Cardiac muscle cell (in vitro differentiated cells and primary cell): ENCODE data around the gene ADGRL3. TPM values are rescaled to one million over a fixed set of nuclear protein-coding genes. Genes with fewer than 3 reads are reported as not detected.
"Not testable (repeated sequence)": the region's sequence is repeated elsewhere in the genome, so short reads cannot be mapped to it uniquely, and the experiment has no call there.

Experiments used
- DNase-seq, 2 donors: peaks; one replicate each; pipeline versions ENCODE4 v3.0.0 to v3.0.0-alpha.2; 2010 to 2017; ENCODE audit warnings: low read depth in 1 of 2, low spot score in 1 of 2
- H3K27ac ChIP-seq: fragments of 200-600 bp; sonication (generic); 2 replicates; pipeline ENCODE4 v1.5.1; 2016
- H3K27me3 ChIP-seq: fragments of 200-600 bp; sonication (generic); 2 replicates; pipeline ENCODE4 v1.6.0; 2016; ENCODE audit warnings: control low read depth
- H3K36me3 ChIP-seq: fragments of 200-600 bp; sonication (generic); 2 replicates; pipeline ENCODE4 v1.5.1; 2016; ENCODE audit warnings: control low read depth
- H3K4me1 ChIP-seq: fragments of 200-600 bp; sonication (generic); 2 replicates; pipeline ENCODE4 v1.8.1; 2017; ENCODE audit warnings: low read depth, mild to moderate bottlenecking, mixed run types
- H3K4me3 ChIP-seq: fragments of 200-600 bp; sonication (generic); 2 replicates; pipeline ENCODE4 v1.5.1; 2016; ENCODE audit warnings: mild to moderate bottlenecking
- H3K9me3 ChIP-seq: fragments of 200-600 bp; sonication (generic); 2 replicates; pipeline ENCODE4 v1.5.1; 2017; ENCODE audit warnings: low read depth, mild to moderate bottlenecking, control low read depth
- CTCF ChIP-seq: IDR thresholded peaks from 2 replicates; pipeline ENCODE4 v1.5.1; 2012; ENCODE audit warnings: low read depth, mild to moderate bottlenecking, low read length
- polyA plus RNA-seq: library from polyadenylated mRNA; unstranded; fragments of >200 nt; fragmentation: Nextera tagmentation; extraction: Ambion mirVana; gene quantifications from 2 replicates; pipeline ENCODE4 v1.2.1, GENCODE V29; 2016
- total RNA-seq: library from RNA; depleted of rRNA; stranded (reverse); fragments of >200 nt; gene quantifications from 2 replicates; pipeline ENCODE4 v1.2.3, GENCODE V29; 2016

Gene ADGRL3
- total and polyA plus RNA-seq, 2 experiments from 2014 or later = 2.4 to 4.8 TPM

- H3K36me3 ChIP-seq = no peaks in the 10 kb centered on the region
- TF ChIP-seq CTCF = no peak
- DNase-seq = peak in 1 of 2 donors; percentile 10
- H3K4me1 ChIP-seq = peaks cover 7% of the 10 kb centered on the region
- H3K4me3 ChIP-seq = no peak overlapping the region
- no peaks in the 10 kb centered on the region for H3K9me3 ChIP-seq
- peaks cover 42% of the 10 kb centered on the region for H3K27me3 ChIP-seq
- no peak overlapping the region for H3K27ac ChIP-seq
Observed at GRCh38 chr4:61385256-61385655, 185.1 kb downstream of the ADGRL3 start.

- peaks cover 42% of the 10 kb centered on the region for H3K27me3 ChIP-seq
- H3K4me3 ChIP-seq, DNase-seq, H3K36me3 ChIP-seq, H3K9me3 ChIP-seq, H3K27ac ChIP-seq, H3K4me1 ChIP-seq: not testable (repeated sequence)
Observed at GRCh38 chr4:61387372-61387771, 187.2 kb downstream of the ADGRL3 start.

- Histone ChIP-seq H3K4me1 (no peaks in the 10 kb centered on the region), H3K27me3 (peaks cover 41% of the 10 kb centered on the region), H3K36me3 (no peaks in the 10 kb centered on the region), H3K9me3 (no peaks in the 10 kb centered on the region), H3K27ac (no peak overlapping the region), H3K4me3 (no peak overlapping the region)
- DNase-seq = no peak
- no peak for TF ChIP-seq CTCF
Observed at GRCh38 chr4:61389640-61390039, 189.5 kb downstream of the ADGRL3 start.

GRCh38 chr4:61395754-61396153 lies 195.6 kb downstream of the ADGRL3 start:
- no peak overlapping the region for H3K27ac ChIP-seq
- H3K4me3 ChIP-seq = no peak overlapping the region
- no peak for DNase-seq
- no peaks in the 10 kb centered on the region for H3K27me3 ChIP-seq
- no peak for TF ChIP-seq CTCF
- no peaks in the 10 kb centered on the region for H3K9me3 ChIP-seq
- no peaks in the 10 kb centered on the region for H3K4me1 ChIP-seq
- H3K36me3 ChIP-seq = no peaks in the 10 kb centered on the region

GRCh38 chr4:61397174-61397573 lies 197.0 kb downstream of the ADGRL3 start:
- H3K9me3 ChIP-seq = no peaks in the 10 kb centered on the region
- TF ChIP-seq CTCF = no peak
- no peak overlapping the region for H3K4me3 ChIP-seq
- H3K36me3 ChIP-seq = no peaks in the 10 kb centered on the region
- H3K27ac ChIP-seq = no peak overlapping the region
- peak in 1 of 2 donors; percentile 51 for DNase-seq
- no peaks in the 10 kb centered on the region for H3K4me1 ChIP-seq
- H3K27me3 ChIP-seq = no peaks in the 10 kb centered on the region

- Histone ChIP-seq H3K27me3 (no peaks in the 10 kb centered on the region), H3K36me3 (no peaks in the 10 kb centered on the region), H3K9me3 (no peaks in the 10 kb centered on the region), H3K4me1 (no peaks in the 10 kb centered on the region), H3K4me3 (no peak overlapping the region), H3K27ac (no peak overlapping the region)
- no peak for DNase-seq
- TF ChIP-seq CTCF = no peak
Observed at GRCh38 chr4:61400439-61401038, 200.4 kb downstream of the ADGRL3 start.
